Osteoblast (primary cell): ENCODE results near the gene CILP2. TPM values are rescaled to one million over a fixed set of nuclear protein-coding genes. Genes with fewer than 3 reads are reported as not detected.

Source experiments
- DNase-seq: peaks from one replicate; pipeline ENCODE4 v3.0.0; 2011; ENCODE audit warnings: low spot score, mixed read lengths; ENCODE audit not compliant: insufficient read length; ENCODE audit errors: missing footprints
- H2AFZ ChIP-seq: 2 replicates; pipeline ENCODE4 v1.6.0; 2011; ENCODE audit warnings: mild to moderate bottlenecking, low read length
- H3K27ac ChIP-seq: 2 replicates; pipeline ENCODE4 v1.5.1; 2011; ENCODE audit warnings: mild to moderate bottlenecking, low read depth, low read length, moderate library complexity
- H3K27me3 ChIP-seq: 2 replicates; pipeline ENCODE4 v1.6.0; 2012; ENCODE audit warnings: mild to moderate bottlenecking, control low read depth, inconsistent platforms, low read length, moderate library complexity; ENCODE audit not compliant: insufficient read depth
- H3K36me3 ChIP-seq: 2 replicates; pipeline ENCODE4 v1.5.1; 2011; ENCODE audit warnings: mild to moderate bottlenecking, low read length, control low read depth, moderate library complexity; ENCODE audit not compliant: insufficient read depth
- H3K4me1 ChIP-seq: 2 replicates; pipeline ENCODE4 v1.5.1; 2011; ENCODE audit warnings: mild to moderate bottlenecking, low read length, control low read depth, moderate library complexity; ENCODE audit not compliant: insufficient read depth
- H3K4me2 ChIP-seq: 2 replicates; pipeline ENCODE4 v1.6.0; 2011; ENCODE audit warnings: mild to moderate bottlenecking, low read length; ENCODE audit not compliant: insufficient read depth
- H3K4me3 ChIP-seq: fragments of 200-600 bp; sonication (generic); 3 replicates; pipeline ENCODE4 v1.5.1; 2012; ENCODE audit warnings: mild to moderate bottlenecking, low read length, inconsistent platforms; ENCODE audit not compliant: insufficient read depth
- H3K79me2 ChIP-seq: 2 replicates; pipeline ENCODE4 v1.6.0; 2012; ENCODE audit warnings: mild to moderate bottlenecking, low read length, control low read depth, inconsistent platforms; ENCODE audit not compliant: insufficient read depth
- H3K9me3 ChIP-seq: 2 replicates; pipeline ENCODE4 v1.5.1; 2011; ENCODE audit warnings: low read depth, low read length, control low read depth
- H4K20me1 ChIP-seq: 2 replicates; pipeline ENCODE4 v1.6.0; 2012; ENCODE audit warnings: mild to moderate bottlenecking, low read length, control low read depth; ENCODE audit not compliant: insufficient read depth
- total RNA-seq: library from RNA; depleted of rRNA; stranded (reverse); fragments of >200 nt; gene quantifications from 2 replicates; pipeline ENCODE4 v1.2.3, GENCODE V29; 2012
- TF ChIP-seq, protein P1 (sequence below): IDR thresholded peaks from 2 replicates; pipeline ENCODE4 v1.5.1; 2011; ENCODE audit warnings: mild to moderate bottlenecking, low read depth, low read length, moderate library complexity; ENCODE audit errors: extremely low read depth

Gene CILP2
- total RNA-seq, 1 donor = 0.72 TPM

DNA sequence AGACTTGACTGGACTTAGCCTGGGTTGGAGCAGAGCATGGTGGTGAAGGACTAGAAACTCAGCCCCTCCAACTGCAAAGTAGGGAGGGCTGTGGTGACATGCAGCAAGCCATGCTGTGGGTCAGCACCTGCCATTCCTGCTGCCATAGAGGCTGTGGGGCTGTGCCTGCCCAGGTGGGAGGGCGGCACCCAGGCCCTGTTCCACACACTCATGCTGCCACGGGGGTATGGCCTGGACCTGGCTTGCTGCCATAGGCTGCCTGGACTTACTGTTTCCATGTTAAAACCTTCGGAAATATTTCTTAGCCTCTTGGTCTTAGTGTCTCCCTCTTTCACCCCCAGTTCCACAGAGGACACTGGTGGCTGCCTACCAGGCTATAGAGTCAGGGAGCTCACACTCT lies 29.3 kb downstream of the CILP2 start:
- Histone ChIP-seq H3K27ac (no peak overlapping the region), H3K36me3 (no peaks in the 10 kb centered on the region), H2AFZ (no peak overlapping the region), H3K4me3 (no peak overlapping the region), H3K79me2 (no peaks in the 10 kb centered on the region), H4K20me1 (no peaks in the 10 kb centered on the region), H3K4me1 (peaks cover 12% of the 10 kb centered on the region), H3K4me2 (no peak overlapping the region), H3K9me3 (no peaks in the 10 kb centered on the region), H3K27me3 (no peaks in the 10 kb centered on the region)
- TF ChIP-seq, protein P1, sequence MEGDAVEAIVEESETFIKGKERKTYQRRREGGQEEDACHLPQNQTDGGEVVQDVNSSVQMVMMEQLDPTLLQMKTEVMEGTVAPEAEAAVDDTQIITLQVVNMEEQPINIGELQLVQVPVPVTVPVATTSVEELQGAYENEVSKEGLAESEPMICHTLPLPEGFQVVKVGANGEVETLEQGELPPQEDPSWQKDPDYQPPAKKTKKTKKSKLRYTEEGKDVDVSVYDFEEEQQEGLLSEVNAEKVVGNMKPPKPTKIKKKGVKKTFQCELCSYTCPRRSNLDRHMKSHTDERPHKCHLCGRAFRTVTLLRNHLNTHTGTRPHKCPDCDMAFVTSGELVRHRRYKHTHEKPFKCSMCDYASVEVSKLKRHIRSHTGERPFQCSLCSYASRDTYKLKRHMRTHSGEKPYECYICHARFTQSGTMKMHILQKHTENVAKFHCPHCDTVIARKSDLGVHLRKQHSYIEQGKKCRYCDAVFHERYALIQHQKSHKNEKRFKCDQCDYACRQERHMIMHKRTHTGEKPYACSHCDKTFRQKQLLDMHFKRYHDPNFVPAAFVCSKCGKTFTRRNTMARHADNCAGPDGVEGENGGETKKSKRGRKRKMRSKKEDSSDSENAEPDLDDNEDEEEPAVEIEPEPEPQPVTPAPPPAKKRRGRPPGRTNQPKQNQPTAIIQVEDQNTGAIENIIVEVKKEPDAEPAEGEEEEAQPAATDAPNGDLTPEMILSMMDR = no peak
- peak; percentile 29 for DNase-seq

GRCh38 chr19:19568802-19569756 lies 31.0 kb downstream of the CILP2 start:
- peak; percentile 93 for DNase-seq
- no peaks in the 10 kb centered on the region for H3K9me3 ChIP-seq
- no peak overlapping the region for H2AFZ ChIP-seq
- TF ChIP-seq, protein P1 = no peak
- H3K27ac ChIP-seq = no peak overlapping the region
- no peak overlapping the region for H3K4me2 ChIP-seq
- no peaks in the 10 kb centered on the region for H4K20me1 ChIP-seq
- H3K79me2 ChIP-seq = no peaks in the 10 kb centered on the region
- H3K4me3 ChIP-seq = no peak overlapping the region
- H3K4me1 ChIP-seq = peaks cover 12% of the 10 kb centered on the region
- no peaks in the 10 kb centered on the region for H3K36me3 ChIP-seq
- no peaks in the 10 kb centered on the region for H3K27me3 ChIP-seq

- TF ChIP-seq, protein P1 = no peak
Observed at GRCh38 chr19:19570571-19570970, 32.5 kb downstream of the CILP2 start.

DNA sequence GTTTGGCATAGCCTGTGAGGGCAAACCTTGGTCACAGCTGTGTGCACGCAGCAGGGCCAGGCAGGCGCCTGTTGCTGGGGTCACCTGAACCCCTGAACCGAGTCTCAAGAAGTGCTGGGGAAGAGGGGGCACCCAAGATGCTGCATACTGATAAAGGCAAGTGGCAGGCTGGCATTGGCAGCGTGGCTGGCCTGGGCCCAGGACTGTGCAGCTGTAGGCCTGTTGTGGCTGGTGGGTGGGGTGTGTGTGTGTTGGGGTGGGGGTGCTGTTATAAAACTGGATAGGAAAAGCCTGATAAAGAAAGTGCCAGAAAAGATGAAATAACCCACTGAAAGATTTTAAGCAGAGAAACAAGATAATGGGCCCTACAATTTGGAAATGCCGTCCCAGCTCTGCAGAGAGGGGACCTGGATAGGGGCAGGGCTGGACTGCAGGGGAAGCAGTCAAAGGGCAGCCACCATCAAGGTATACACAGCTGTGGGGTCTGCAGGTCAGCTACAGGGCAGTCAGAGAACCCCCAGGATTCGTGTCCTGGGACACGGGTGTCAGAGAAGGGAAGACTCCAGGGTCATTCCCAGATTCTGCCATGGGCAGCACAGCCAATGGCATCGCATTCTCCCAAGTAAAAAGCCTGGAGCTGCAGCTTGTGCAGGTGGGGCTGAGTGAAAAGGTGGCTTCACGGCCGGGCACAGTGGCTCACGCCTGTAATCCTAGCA lies 33.2 kb downstream of the CILP2 start:
- Histone ChIP-seq H3K79me2 (no peaks in the 10 kb centered on the region), H3K36me3 (no peaks in the 10 kb centered on the region), H3K9me3 (no peaks in the 10 kb centered on the region), H3K4me1 (peaks cover 9% of the 10 kb centered on the region), H3K27me3 (no peaks in the 10 kb centered on the region), H3K4me3 (no peak overlapping the region), H3K27ac (no peak overlapping the region), H4K20me1 (no peaks in the 10 kb centered on the region), H2AFZ (no peak overlapping the region), H3K4me2 (no peak overlapping the region)
- TF ChIP-seq, protein P1 = no peak
- DNase-seq = peak; percentile 62

More at GRCh38 chr19:19570571-19570970, 32.5 kb downstream of the CILP2 start:
- Histone ChIP-seq H3K27me3 (no peaks in the 10 kb centered on the region), H4K20me1 (no peaks in the 10 kb centered on the region), H3K4me2 (no peak overlapping the region), H3K9me3 (no peaks in the 10 kb centered on the region), H3K36me3 (no peaks in the 10 kb centered on the region), H3K4me3 (no peak overlapping the region), H3K4me1 (peaks cover 12% of the 10 kb centered on the region), H3K79me2 (no peaks in the 10 kb centered on the region), H2AFZ (no peak overlapping the region), H3K27ac (no peak overlapping the region)
- peak; percentile 21 for DNase-seq
